Effector CD8-positive, alpha-beta T cell (primary cell): ENCODE data around the gene INTS4.
"Not testable (repeated sequence)": the region's sequence is repeated elsewhere in the genome, so short reads cannot be mapped to it uniquely, and the experiment has no call there.

Experiments used
- DNase-seq: peaks from one replicate; lab custom pipeline; 2025; lab: John Stamatoyannopoulos, UW
- total RNA-seq, 4 experiments: gene quantifications; one replicate each; lab custom pipeline; 2026; lab: John Stamatoyannopoulos, UW

The INTS4 gene, protein sequence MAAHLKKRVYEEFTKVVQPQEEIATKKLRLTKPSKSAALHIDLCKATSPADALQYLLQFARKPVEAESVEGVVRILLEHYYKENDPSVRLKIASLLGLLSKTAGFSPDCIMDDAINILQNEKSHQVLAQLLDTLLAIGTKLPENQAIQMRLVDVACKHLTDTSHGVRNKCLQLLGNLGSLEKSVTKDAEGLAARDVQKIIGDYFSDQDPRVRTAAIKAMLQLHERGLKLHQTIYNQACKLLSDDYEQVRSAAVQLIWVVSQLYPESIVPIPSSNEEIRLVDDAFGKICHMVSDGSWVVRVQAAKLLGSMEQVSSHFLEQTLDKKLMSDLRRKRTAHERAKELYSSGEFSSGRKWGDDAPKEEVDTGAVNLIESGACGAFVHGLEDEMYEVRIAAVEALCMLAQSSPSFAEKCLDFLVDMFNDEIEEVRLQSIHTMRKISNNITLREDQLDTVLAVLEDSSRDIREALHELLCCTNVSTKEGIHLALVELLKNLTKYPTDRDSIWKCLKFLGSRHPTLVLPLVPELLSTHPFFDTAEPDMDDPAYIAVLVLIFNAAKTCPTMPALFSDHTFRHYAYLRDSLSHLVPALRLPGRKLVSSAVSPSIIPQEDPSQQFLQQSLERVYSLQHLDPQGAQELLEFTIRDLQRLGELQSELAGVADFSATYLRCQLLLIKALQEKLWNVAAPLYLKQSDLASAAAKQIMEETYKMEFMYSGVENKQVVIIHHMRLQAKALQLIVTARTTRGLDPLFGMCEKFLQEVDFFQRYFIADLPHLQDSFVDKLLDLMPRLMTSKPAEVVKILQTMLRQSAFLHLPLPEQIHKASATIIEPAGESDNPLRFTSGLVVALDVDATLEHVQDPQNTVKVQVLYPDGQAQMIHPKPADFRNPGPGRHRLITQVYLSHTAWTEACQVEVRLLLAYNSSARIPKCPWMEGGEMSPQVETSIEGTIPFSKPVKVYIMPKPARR
- total RNA-seq: 71.2 to 95.6 (median 85.3) reads per million in 4 experiments

DNA sequence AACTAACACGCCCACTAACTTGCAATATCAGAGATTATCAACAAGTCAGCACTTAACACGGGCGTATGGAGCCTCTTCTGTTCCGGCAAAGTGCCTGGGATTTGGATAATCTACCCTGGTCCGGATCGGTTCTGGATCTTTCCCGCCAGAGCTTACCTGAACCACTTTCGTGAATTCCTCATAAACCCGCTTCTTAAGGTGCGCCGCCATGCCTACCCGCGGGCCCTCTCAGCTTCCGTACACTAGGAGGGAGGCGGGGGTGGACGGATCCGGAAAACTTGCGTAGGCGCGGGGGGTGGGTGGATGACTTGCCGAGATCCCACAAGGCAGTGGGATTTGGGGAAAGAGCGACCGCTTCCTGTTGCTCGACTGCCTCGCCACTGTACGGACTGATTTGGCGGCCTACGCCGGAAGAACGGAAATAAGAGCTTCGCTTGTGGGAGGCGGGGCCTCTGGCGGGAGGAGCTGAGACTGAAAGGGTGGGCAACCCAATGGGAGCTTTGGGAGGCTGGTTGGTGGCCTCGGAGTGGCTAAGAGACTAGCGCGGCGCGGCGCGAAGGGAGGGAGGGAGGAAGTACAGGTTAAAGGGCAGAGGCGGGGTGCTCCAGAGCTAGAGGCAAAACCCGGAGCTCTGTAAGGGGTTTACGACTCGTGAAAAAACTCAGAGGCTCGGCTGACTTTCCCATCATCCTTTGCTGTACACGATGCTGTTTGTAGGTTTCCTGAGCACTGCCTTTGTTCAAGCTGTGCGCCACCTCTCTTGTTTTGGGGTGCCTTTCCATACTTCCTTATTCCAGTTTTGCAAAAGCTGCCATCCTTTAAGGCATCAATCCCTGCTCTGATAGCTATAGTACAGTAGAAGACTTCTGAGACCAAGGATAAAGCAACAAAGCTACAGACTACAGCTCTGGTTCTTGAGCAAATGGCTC lies at the start of gene INTS4:
TSS of gene INTS4 (minus strand) at position 235 of the 929 bp plus-strand sequence. CDS start at position 210, 25 bp downstream.
- peak; percentile 94 for DNase-seq

DNA sequence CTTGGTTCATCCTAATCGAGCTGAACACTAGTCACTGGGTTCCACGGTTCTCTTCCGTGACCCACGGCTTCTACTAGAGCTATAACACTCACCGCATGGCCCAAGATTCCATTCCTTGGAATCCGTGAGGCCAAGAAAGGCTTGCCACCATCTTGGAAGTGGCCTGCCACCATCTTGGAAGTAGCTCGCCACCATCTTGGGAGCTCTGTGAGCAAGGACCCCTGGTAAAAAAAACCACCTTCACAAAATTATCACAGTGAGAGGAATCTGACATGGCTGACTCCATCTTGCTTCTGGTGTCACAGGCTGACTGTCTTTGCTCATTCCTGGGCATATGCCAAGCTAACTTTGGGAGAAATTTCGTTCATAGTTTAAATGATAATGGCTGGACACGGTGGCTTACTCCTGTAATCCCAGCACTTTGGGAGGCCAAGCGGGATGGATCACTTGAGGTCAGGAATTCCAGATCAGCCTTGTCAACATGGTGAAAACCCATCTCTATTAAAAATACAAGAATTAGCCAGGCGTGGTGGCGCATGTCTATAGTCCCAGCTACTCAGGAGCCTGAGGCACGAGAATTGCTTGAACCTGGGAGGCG lies 47.5 kb upstream of the INTS4 start:
- DNase-seq: no peak

DNA sequence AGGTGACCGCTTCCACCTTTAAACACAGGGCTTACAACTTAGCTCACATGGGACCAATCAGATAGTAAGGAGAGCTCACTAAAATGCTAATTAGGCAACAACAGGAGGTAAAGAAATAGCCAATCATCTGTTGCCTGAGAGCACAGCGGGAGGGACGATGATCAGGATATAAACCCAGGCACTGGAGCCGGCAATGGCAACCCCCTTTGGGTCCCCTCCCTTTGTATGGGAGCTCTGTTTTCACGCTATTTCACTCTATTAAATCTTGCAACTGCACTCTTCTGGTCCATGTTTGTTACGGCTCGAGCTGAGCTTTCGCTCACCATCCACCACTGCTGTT lies 46.9 kb upstream of the INTS4 start:
- DNase-seq: not testable (repeated sequence)

GRCh38 chr11:78040691-78041379 lies 46.4 kb upstream of the INTS4 start:
- DNase-seq: no peak

- DNase-seq: no peak
These were observed 45.6 kb upstream of the INTS4 start for GRCh38 chr11:78039919-78040671.

DNA sequence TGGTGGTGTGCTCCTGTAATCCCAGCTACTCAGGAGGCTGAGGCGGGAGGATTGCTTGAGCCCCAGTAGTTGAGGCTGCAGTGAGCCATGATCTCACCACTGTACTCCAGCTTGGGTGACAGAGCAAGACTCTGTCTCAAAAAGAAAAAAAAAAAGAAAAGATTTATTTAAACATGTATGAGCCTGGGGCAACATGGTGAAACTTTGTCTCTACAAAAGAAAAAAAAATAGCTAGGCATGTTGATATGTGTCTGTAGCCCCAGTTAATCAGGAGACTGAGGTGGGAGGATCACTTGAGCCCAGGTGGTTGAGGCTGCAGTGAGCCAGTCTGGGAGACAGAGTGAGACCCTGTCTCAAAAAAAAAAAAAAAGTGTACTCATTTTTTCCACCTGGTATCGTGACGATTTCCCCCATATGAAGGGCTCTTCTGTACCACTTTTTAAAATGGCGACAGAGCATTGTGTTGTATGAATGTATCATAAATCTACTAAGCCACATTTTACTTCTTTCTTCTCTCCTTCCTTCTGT lies 45.0 kb upstream of the INTS4 start:
- no peak for DNase-seq

GRCh38 chr11:78038697-78039313 lies 44.3 kb upstream of the INTS4 start:
- no peak for DNase-seq

- DNase-seq: no peak
These were observed 43.6 kb upstream of the INTS4 start for GRCh38 chr11:78037825-78038620.

GRCh38 chr11:78037056-78037455 lies 42.6 kb upstream of the INTS4 start:
- DNase-seq: no peak

DNA sequence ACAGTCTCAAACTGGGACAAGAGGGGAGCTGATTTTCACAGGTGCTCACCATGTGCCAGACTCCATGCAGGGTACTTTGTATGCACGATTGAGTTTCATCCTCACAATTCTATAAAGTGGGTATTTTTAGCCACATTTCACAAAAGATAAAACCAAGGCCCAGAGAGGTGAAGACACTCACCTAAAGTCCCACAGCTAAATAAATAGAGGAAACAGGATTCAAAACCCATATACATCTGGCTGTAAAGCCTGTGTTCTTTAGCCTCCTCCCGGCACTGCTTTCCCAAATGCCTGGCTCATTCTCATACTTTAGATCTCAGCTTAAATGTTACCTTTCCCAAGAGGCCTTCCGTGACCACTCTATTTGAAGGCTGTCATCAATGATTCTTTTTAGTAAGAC lies 41.8 kb upstream of the INTS4 start:
- no peak for DNase-seq

DNA sequence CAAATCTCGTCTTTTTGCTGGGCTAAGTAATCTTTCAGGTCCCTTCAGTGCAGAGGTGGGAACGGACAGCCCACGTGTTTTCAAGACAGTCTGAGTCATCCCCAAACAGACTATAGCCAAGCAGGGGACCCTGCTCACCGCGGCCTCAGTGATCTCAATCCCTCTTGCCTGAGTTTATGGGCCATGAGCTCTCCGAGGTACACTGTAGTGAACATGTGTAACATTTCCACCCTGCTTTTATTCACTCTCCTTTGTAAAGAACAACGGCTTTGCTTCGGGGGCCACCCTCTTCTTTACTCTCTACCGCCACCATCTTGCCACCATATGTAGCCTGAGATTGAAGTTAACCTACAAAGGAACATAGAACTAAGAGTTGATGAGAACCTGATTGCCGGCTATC lies 40.2 kb upstream of the INTS4 start:
- no peak for DNase-seq

GRCh38 chr11:78033040-78033439 lies 38.6 kb upstream of the INTS4 start:
- no peak for DNase-seq

DNA sequence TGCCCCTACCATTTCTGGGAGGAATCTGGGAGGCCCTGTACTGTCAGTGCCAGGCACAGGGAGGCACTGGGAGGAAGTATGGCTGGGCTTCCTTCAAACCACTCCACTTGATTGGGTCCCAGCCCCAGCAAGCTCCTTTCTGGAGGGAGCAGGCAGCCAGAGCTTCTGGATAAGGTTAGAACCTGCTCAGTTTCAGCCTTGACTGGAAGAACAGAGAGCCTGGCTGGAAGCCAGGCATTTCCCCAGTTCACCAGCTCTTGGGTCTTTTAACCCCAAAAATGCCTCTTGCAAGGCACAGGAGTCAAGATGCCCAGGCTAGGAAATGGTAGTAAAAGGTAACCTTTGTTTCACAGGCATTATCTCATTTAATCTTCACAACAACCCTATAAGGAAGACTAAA lies 37.6 kb upstream of the INTS4 start:
- DNase-seq: no peak

GRCh38 chr11:78031629-78032028 lies 37.2 kb upstream of the INTS4 start:
- no peak for DNase-seq

GRCh38 chr11:78030429-78031325 lies 36.2 kb upstream of the INTS4 start:
- no peak for DNase-seq

GRCh38 chr11:78028423-78028822 lies 34.0 kb upstream of the INTS4 start:
- not testable (repeated sequence) for DNase-seq

- no peak for DNase-seq
These were observed 33.3 kb upstream of the INTS4 start for GRCh38 chr11:78027759-78028158.
